ENCODE measurements around the gene STAT5B. TPM values are rescaled to one million over a fixed set of nuclear protein-coding genes. Genes with fewer than 3 reads are reported as not detected.

STAT5B gene
- total RNA-seq, 1 donor from 2014 or later: 33.4 TPM

- ATAC-seq (no peak), DNase-seq (no peak)
- intact Hi-C loops (cut with micrococcal nuclease): no loop called here
These were observed 106.8 kb downstream of the STAT5B start for GRCh38 chr17:42169351-42169750.

DNA sequence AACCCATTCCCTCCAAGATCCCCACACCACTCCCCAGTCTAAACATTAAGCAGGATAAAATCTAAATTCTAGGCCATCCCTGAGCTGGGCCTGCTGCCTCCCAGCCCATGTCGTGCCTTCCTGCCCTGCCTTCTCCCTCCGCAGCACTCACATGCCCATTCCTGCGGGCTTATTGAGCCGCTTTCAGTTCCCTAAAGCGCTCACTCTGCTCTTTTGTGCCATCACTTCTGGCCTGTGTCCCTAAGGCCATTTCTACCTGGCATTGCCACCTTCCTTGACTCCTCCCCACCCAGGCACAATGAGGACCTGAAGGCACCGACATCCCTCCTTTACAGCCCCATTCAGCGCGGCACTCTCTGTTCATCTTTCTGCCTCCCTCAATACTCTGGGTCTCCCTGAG, 108.4 kb downstream of the STAT5B start:
- intact Hi-C loops (cut with micrococcal nuclease): no loop called here
- DNase-seq (no peak), ATAC-seq (no peak)

DNA sequence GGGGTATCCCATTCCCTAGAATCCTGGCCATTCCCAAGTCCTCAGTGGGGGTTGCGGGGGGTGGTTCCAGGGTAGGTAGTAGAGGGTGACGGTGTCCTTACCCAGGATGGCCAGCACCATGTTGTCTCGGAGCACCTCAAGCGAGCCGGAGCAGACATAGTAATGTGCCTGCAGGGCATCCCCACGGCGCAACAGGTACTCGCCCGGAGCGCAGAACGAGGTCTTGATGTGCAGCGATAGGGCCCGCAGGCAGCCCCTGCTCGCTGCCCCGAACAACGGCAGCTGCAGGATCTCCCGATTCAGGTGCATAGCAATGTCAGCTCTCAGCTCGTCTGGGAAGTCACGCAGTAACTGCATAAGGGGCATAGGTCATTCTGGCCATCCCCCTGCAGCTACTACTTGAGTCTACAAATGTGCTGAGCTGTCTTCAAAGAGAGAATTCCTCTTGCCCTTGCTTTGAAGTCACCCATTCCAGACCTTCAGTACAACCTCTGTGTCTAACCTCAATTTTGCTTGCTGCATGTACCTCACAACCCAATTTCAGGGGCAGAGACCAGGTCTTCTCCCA, 109.9 kb downstream of the STAT5B start:
- intact Hi-C loops (cut with micrococcal nuclease): no loop called here
- ATAC-seq (no peak), DNase-seq (no peak)

DNA sequence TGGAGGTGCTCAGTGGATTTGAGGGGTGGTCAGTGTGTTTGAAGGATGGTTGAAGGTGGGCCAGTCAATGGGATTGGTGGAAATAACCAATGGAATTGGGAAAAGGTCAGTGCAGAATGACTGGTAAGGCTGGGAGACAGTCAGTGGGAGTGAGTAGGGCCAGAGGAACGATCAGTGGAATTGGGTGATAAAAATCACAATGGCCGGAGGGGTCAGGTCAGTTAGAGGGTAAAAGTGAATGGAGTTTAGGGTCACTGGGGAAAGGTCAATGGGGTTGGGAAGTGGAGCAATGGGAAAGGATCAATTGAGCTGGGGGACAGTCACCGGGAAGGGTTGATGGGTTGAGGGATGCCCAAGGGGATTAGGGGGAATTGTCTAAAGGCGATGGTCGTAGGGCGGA, 110.4 kb downstream of the STAT5B start:
- ATAC-seq (no peak), DNase-seq (no peak)
- intact Hi-C loops (cut with micrococcal nuclease): no loop called here

- DNase-seq (no peak), ATAC-seq (no peak)
- intact Hi-C loops (cut with micrococcal nuclease): no loop called here
These were observed 112.3 kb downstream of the STAT5B start for GRCh38 chr17:42163696-42164407.

- intact Hi-C loops (cut with micrococcal nuclease): no loop called here
- ATAC-seq: no peak
- no peak for DNase-seq
These were observed 113.1 kb downstream of the STAT5B start for GRCh38 chr17:42163113-42163512.

DNA sequence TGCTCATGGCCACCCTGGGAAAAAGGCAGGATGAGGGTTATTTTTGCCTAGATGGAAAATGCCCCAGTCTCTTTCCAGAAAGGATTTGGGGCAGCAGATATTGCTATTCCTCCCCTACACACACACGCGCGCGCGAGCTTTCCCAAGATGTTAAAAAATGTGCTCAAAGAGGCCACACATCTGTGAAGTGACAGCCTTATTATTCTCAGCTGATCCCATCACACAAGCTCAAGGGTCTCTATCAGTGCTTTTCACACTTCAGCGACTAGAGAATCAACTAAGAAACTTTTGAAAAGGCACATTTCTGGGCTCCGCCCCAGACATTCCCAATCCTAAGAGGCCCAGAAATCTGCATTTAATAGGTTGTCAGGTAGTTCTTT, 115.7 kb downstream of the STAT5B start:
- ATAC-seq (no peak), DNase-seq (no peak)
- intact Hi-C loops (cut with micrococcal nuclease): no loop called here

DNA sequence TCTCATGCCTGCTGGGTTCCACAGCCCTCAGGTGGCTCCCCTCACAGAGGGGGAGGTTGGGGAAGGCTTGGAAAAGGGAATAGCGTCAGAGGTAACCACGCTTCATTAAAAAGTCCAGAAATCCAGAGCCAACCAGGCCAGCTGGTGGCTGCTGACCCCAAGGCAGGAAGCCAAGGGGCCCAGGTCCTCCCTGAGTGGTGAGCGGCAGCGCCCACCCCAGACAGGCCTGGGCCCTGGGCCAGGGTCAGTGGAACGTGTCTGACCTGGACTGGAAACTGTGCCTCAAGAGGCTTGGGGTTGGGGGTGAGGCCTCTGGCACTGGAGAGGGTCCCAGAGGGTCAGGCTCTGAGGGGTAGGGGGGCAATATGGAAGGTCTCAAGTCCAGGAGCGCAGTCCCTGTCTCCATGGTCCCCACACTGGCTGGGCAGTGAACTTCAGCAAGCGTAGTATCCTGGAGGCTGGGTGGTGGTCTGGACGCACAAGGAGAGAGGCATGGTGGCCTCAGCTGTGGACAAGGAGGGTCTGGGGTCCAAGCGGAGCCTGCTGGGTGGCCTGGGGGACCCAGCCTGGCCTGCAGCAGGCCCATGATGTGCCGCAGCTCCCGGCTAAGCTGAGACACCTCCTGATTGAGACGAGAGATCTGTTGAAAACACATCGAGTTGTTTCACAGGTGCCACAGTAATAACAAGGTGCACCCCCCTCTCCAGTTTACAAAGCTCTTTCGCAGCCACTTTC, 116.2 kb downstream of the STAT5B start:
- intact Hi-C loops (cut with micrococcal nuclease): no loop called here
- ATAC-seq: no peak
- no peak for DNase-seq

DNA sequence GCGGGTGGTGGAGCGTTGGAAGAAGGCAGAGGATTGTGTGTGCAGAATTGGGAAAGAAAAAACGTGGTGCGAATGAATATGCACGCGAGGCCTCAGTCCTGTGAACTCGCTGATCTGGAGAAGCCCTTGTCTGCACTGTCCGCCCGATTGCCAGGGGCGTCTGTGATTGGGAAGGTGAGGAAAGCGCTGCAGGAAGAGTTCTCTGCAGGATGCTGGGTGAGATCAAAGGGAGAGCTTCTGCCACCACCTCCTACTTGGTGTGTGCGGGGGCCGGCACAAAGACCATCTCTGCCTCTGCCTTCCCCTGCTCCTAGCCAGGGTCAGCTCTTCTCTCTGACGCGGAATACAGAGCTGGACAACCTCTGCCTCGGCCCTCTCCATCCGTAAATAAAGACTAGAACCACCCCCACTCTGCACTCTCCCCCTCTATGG, 120.6 kb downstream of the STAT5B start:
- intact Hi-C loops (cut with micrococcal nuclease): no loop called here
- no peak for ATAC-seq
- no peak for DNase-seq

GRCh38 chr17:42153919-42154742, 122.1 kb downstream of the STAT5B start:
- intact Hi-C loops (cut with micrococcal nuclease): no loop called here
- no peak for DNase-seq

More at GRCh38 chr17:42153919-42154742, 122.1 kb downstream of the STAT5B start:
- ATAC-seq: no peak

Other genes starting within 250 kb of the STAT5B start
- gene C17orf113, start 225.8 kb downstream of the STAT5B start, total RNA-seq: 0.52 TPM
- 0.20 TPM for gene ZNF385C, start 177.9 kb downstream of the STAT5B start, total RNA-seq
- 3.8 TPM for gene DHX58, start 163.7 kb downstream of the STAT5B start, total RNA-seq
- 26.1 TPM for gene KAT2A, start 155.0 kb downstream of the STAT5B start, total RNA-seq
- 0.12 TPM for gene HSPB9, start 153.6 kb downstream of the STAT5B start, total RNA-seq
- 47.1 TPM for gene RAB5C, start 121.4 kb downstream of the STAT5B start, total RNA-seq
- gene KCNH4, start 95.2 kb downstream of the STAT5B start, total RNA-seq: 0.15 TPM
- gene HCRT, start 90.9 kb downstream of the STAT5B start, total RNA-seq: not detected
- gene GHDC, start 81.9 kb downstream of the STAT5B start, total RNA-seq: 7.0 TPM
- gene STAT5A, start 12.1 kb upstream of the STAT5B start, total RNA-seq: 13.8 TPM
- gene STAT3, start 112.1 kb upstream of the STAT5B start, total RNA-seq: 146 TPM
- gene CAVIN1, start 146.9 kb upstream of the STAT5B start, total RNA-seq: 216 TPM
- 33.2 TPM for gene ATP6V0A1, start 182.5 kb upstream of the STAT5B start, total RNA-seq